SU-DHL-6 (cell line): Measurements from ENCODE around the gene PTPRN2.

ENCODE experiments used
- H2AFZ ChIP-seq: fragments of 200-600 bp; sonication (generic); 2 replicates; pipeline ENCODE4 v1.6.1; 2014; ENCODE audit warnings: low read depth, mild to moderate bottlenecking, moderate library complexity, mixed read lengths, antibody characterized with exemption, low read length; ENCODE audit not compliant: severe bottlenecking
- H3F3A ChIP-seq: fragments of 200-600 bp; shearing (Covaris generic); 2 replicates; pipeline ENCODE4 v1.6.0; 2016; ENCODE audit warnings: antibody characterized with exemption, mild to moderate bottlenecking; ENCODE audit not compliant: insufficient read depth
- H3K27ac ChIP-seq: fragments of 200-600 bp; sonication (generic); 2 replicates; pipeline ENCODE4 v1.5.1; 2016; ENCODE audit warnings: low read depth, mild to moderate bottlenecking, low read length, moderate library complexity, mixed read lengths
- H3K27me3 ChIP-seq: fragments of 200-600 bp; sonication (generic), shearing (Covaris generic); 2 replicates; pipeline ENCODE4 v1.6.0; 2014; ENCODE audit warnings: mild to moderate bottlenecking, low read length
- H3K36me3 ChIP-seq: fragments of 200-600 bp; sonication (generic); 2 replicates; pipeline ENCODE4 v1.6.1; 2014; ENCODE audit warnings: mild to moderate bottlenecking, low read length, mixed read lengths
- H3K4me2 ChIP-seq: fragments of 300-600, 200-600 bp; shearing (Covaris generic), sonication (generic); 2 replicates; pipeline ENCODE4 v1.6.0; 2014; ENCODE audit warnings: low read length, low read depth, mild to moderate bottlenecking; ENCODE audit not compliant: poor library complexity, severe bottlenecking
- H3K4me3 ChIP-seq: fragments of 200-600 bp; sonication (generic); 2 replicates; pipeline ENCODE4 v1.5.1; 2014; ENCODE audit warnings: antibody characterized with exemption, low read length, mild to moderate bottlenecking, mixed read lengths; ENCODE audit not compliant: insufficient read depth, poor library complexity, severe bottlenecking
- H3K79me2 ChIP-seq: fragments of 200-600 bp; sonication (generic); 2 replicates; pipeline ENCODE4 v1.6.1; 2014; ENCODE audit warnings: mild to moderate bottlenecking, low read length, moderate library complexity; ENCODE audit not compliant: insufficient read depth
- H3K9ac ChIP-seq: fragments of 200-600 bp; sonication (generic); 2 replicates; pipeline ENCODE4 v1.7.0; 2014; ENCODE audit warnings: mild to moderate bottlenecking, low read length
- H3K9me2 ChIP-seq: fragments of 200-600 bp; sonication (generic); replicated peaks from 2 replicates; pipeline ENCODE4 v1.6.1; 2014; ENCODE audit warnings: low read length; ENCODE audit not compliant: insufficient read depth
- H3K9me3 ChIP-seq: fragments of 200-600 bp; sonication (generic); 2 replicates; pipeline ENCODE4 v1.6.1; 2014; ENCODE audit warnings: low read length, mixed read lengths; ENCODE audit not compliant: insufficient read depth
- H4K20me1 ChIP-seq: fragments of 200-600 bp; sonication (generic); 2 replicates; pipeline ENCODE4 v1.6.1; 2014; ENCODE audit warnings: low read depth, mild to moderate bottlenecking, antibody characterized with exemption, low read length, moderate library complexity, mixed read lengths
- CTCF ChIP-seq: fragments of 200-600 bp; sonication (generic); IDR thresholded peaks from one replicate; pipeline ENCODE4 v1.5.1; 2017; ENCODE audit warnings: antibody characterized with exemption, mild to moderate bottlenecking, low read length, moderate library complexity; ENCODE audit not compliant: insufficient read depth, poor library complexity, severe bottlenecking
- EZH2phosphoT487 ChIP-seq: fragments of 200-600 bp; sonication (generic), shearing (Covaris generic); conservative IDR thresholded peaks from 2 replicates; pipeline ENCODE4 v1.6.1; 2018; ENCODE audit warnings: mild to moderate bottlenecking, antibody characterized with exemption, low read length, moderate library complexity, mixed read lengths

Gene PTPRN2

GRCh38 chr7:157662110-157662791, 925.4 kb downstream of the PTPRN2 start:
- Histone ChIP-seq H3K9me3 (no peaks in the 10 kb centered on the region), H3K79me2 (no peaks in the 10 kb centered on the region)

GRCh38 chr7:157661611-157661975, 926.0 kb downstream of the PTPRN2 start:
- Histone ChIP-seq H3K27me3 (no peaks in the 10 kb centered on the region), H4K20me1 (no peaks in the 10 kb centered on the region), H3K36me3 (no peaks in the 10 kb centered on the region), H3K4me3 (no peak overlapping the region), H3K9me2 (no peaks in the 10 kb centered on the region), H3K4me2 (no peak overlapping the region), H3K27ac (no peak overlapping the region), H3K9ac (no peak overlapping the region), H3K79me2 (no peaks in the 10 kb centered on the region), H2AFZ (no peak overlapping the region), H3F3A (no peaks in the 10 kb centered on the region), H3K9me3 (no peaks in the 10 kb centered on the region)
- TF ChIP-seq CTCF (no peak), EZH2phosphoT487 (no peak)

More at GRCh38 chr7:157662110-157662791, 925.4 kb downstream of the PTPRN2 start:
- H3F3A ChIP-seq = no peaks in the 10 kb centered on the region
- no peak overlapping the region for H3K4me3 ChIP-seq
- H3K27ac ChIP-seq = no peak overlapping the region
- H3K9me2 ChIP-seq = no peaks in the 10 kb centered on the region
- no peaks in the 10 kb centered on the region for H3K27me3 ChIP-seq
- H3K36me3 ChIP-seq = no peaks in the 10 kb centered on the region
- no peaks in the 10 kb centered on the region for H4K20me1 ChIP-seq
- no peak for TF ChIP-seq CTCF
- TF ChIP-seq EZH2phosphoT487 = no peak
- no peak overlapping the region for H3K4me2 ChIP-seq
- H3K9ac ChIP-seq = no peak overlapping the region
- no peak overlapping the region for H2AFZ ChIP-seq

- no peak overlapping the region for H3K4me2 ChIP-seq
- H3K4me3 ChIP-seq = no peak overlapping the region
- H3K27me3 ChIP-seq = no peaks in the 10 kb centered on the region
- no peaks in the 10 kb centered on the region for H3F3A ChIP-seq
- H3K27ac ChIP-seq = no peak overlapping the region
- no peaks in the 10 kb centered on the region for H3K79me2 ChIP-seq
- no peaks in the 10 kb centered on the region for H3K36me3 ChIP-seq
- H3K9me2 ChIP-seq = no peaks in the 10 kb centered on the region
- TF ChIP-seq EZH2phosphoT487 = no peak
- no peak for TF ChIP-seq CTCF
- H3K9ac ChIP-seq = no peak overlapping the region
- no peaks in the 10 kb centered on the region for H3K9me3 ChIP-seq
- no peak overlapping the region for H2AFZ ChIP-seq
- no peaks in the 10 kb centered on the region for H4K20me1 ChIP-seq
Observed at GRCh38 chr7:157660971-157661610, 926.5 kb downstream of the PTPRN2 start.
